Calu3 (cell line): Measurements from ENCODE around the gene BRD7. TPM values are rescaled to one million over a fixed set of nuclear protein-coding genes. Genes with fewer than 3 reads are reported as not detected.

Source experiments
- BruUV-seq: library from RNA; stranded (reverse); fragments of 400-500 nt; replicated peaks from 2 replicates; lab custom pipeline; 2021; lab: Mats Ljungman, UMichigan
- CTCF ChIA-PET: fragments of 300-600 bp; sonication (Branson Sonifier 250); formaldehyde crosslinking; loops from one replicate; lab custom pipeline; 2022; ENCODE audit warnings: antibody characterized with exemption; lab: Charles Lee
- DNase-seq: peaks from one replicate; pipeline ENCODE4 v3.0.0; 2022
- H3K27ac Mint-ChIP-seq: one replicate; pipeline ENCODE4 v1.8.0; 2022; ENCODE audit warnings: mixed read lengths; ENCODE audit not compliant: unreplicated experiment
- H3K27me3 Mint-ChIP-seq: one replicate; pipeline ENCODE4 v1.8.0; 2022; ENCODE audit warnings: mixed read lengths; ENCODE audit not compliant: unreplicated experiment
- H3K36me3 Mint-ChIP-seq: one replicate; pipeline ENCODE4 v1.8.0; 2022; ENCODE audit warnings: mild to moderate bottlenecking, moderate library complexity, mixed read lengths; ENCODE audit not compliant: insufficient read depth, unreplicated experiment
- H3K4me1 Mint-ChIP-seq: one replicate; pipeline ENCODE4 v1.8.0; 2022; ENCODE audit warnings: mild to moderate bottlenecking, low read depth, mixed read lengths; ENCODE audit not compliant: unreplicated experiment
- H3K4me3 Mint-ChIP-seq: one replicate; pipeline ENCODE4 v1.8.0; 2022; ENCODE audit warnings: mild to moderate bottlenecking, low read depth, moderate library complexity, mixed read lengths; ENCODE audit not compliant: unreplicated experiment
- H3K9me3 Mint-ChIP-seq: one replicate; pipeline ENCODE4 v1.8.0; 2022; ENCODE audit warnings: low read depth, mixed read lengths; ENCODE audit not compliant: unreplicated experiment
- CTCF ChIP-seq: fragments of 200-600 bp; IDR thresholded peaks from one replicate; pipeline ENCODE4 v1.8.0; 2022; ENCODE audit warnings: antibody characterized with exemption; ENCODE audit not compliant: unreplicated experiment
- intact Hi-C: fragments of 100-400 bp; cut with micrococcal nuclease; formaldehyde crosslinking; loops from one replicate; pipeline ENCODE4 v1.10.0; 2022; ENCODE audit not compliant: unreplicated experiment
- total RNA-seq: library from RNA; stranded (reverse); gene quantifications from 2 replicates; pipeline ENCODE4 v1.2.3, GENCODE V29; 2022

The BRD7 gene
- total RNA-seq, 1 experiment from 2014 or later: 98.7 TPM

- H3K36me3 Mint-ChIP-seq: peaks cover 22% of the 10 kb centered on the region
- no peaks in the 10 kb centered on the region for H3K27me3 Mint-ChIP-seq
- H3K4me3 Mint-ChIP-seq: no peak overlapping the region
- no peak for DNase-seq
- CTCF ChIA-PET: no interaction called here
- no peak overlapping the region for H3K27ac Mint-ChIP-seq
- H3K9me3 Mint-ChIP-seq: no peaks in the 10 kb centered on the region
- intact Hi-C loops: no loop called here
- H3K4me1 Mint-ChIP-seq: no peaks in the 10 kb centered on the region
- no TSS peak for BruUV-seq
- TF ChIP-seq CTCF: no peak
Observed at GRCh38 chr16:50295541-50296132, 73.2 kb downstream of the BRD7 start.

GRCh38 chr16:50294955-50295354 lies 73.8 kb downstream of the BRD7 start:
- H3K27me3 Mint-ChIP-seq: no peaks in the 10 kb centered on the region
- no peak overlapping the region for H3K27ac Mint-ChIP-seq
- CTCF ChIA-PET: interaction anchor here (0.6 to 1.4 kb wide), 2 partner anchors 20 to 42 kb away, joined by 3 to 9 read pairs; no protein-coding TSS in a partner anchor
- intact Hi-C loops: no loop called here
- TF ChIP-seq CTCF: no peak
- H3K4me1 Mint-ChIP-seq: no peaks in the 10 kb centered on the region
- no peak overlapping the region for H3K4me3 Mint-ChIP-seq
- DNase-seq: no peak
- no TSS peak for BruUV-seq
- H3K36me3 Mint-ChIP-seq: peaks cover 25% of the 10 kb centered on the region
- no peaks in the 10 kb centered on the region for H3K9me3 Mint-ChIP-seq

GRCh38 chr16:50293994-50294855 lies 74.6 kb downstream of the BRD7 start:
- intact Hi-C loops: no loop called here

More at GRCh38 chr16:50293994-50294855, 74.6 kb downstream of the BRD7 start:
- Mint-ChIP-seq H3K4me3 (no peak overlapping the region), H3K27ac (no peak overlapping the region), H3K27me3 (no peaks in the 10 kb centered on the region), H3K9me3 (no peaks in the 10 kb centered on the region), H3K36me3 (peaks cover 31% of the 10 kb centered on the region), H3K4me1 (no peaks in the 10 kb centered on the region)
- CTCF ChIA-PET: interaction anchor here (0.6 to 1.4 kb wide), 2 partner anchors 19 to 43 kb away, joined by 3 to 9 read pairs; no protein-coding TSS in a partner anchor
- no TSS peak for BruUV-seq
- TF ChIP-seq CTCF: no peak
- DNase-seq: no peak
